ENCODE measurements around the gene FOXD1. TPM values are rescaled to one million over a fixed set of nuclear protein-coding genes. Genes with fewer than 3 reads are reported as not detected.

FOXD1 gene
- polyA plus RNA-seq, 1 of the 3 experiments (the other 2 are of a cell fraction) = 73.9 TPM

DNA sequence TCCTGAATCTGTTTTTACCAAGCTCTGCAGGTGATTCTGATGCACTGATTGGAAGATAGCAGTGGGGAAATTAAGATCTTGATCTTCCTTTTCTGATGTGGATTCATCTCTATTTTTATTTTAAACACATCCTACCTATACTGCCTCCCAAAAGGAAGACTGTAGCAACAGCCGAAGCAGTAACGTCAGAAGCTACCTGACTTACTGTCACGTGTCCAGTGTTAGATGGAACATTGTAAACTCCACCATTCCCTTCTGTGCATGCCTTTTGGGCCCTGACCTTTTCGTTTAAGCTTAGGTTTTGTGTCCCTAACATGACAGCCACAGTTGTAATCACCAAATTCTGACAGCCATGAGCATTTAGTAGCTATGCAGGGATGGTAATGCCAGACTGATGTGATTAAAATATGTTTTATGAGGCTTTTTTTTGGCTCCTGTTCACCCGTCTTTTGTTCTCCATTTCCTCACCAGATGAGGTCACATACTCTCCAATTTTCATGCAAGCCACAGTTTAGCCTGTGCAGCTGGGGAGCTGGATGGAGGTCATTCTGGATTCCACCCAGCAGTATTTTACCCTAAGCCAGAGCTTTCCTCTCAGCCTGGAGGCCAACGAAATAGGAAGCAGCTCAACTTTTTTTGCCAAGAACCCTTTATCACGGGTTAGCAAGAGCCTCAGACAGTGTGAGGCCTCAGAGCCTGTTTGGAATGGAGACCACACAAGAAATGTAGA, 15.6 kb upstream of the FOXD1 start:
- Histone ChIP-seq H3K4me2 (no peak overlapping the region), H3K4me1 (ENCODE audit: control insufficient read depth in 1 of 2, insufficient read depth in 2 of 2, low read depth in 1 of 2, low read length in 1 of 2) (peaks cover 0 to 2% of the 10 kb centered on the region in 2 experiments; a peak in 1 of 4 replicates), H3K9ac (no peak overlapping the region), H2AFZ (ENCODE audit: low read depth) (peak overlapping the region; percentile 16; the same call in 1 of the 2 replicates), H3K9me2 (no peaks in the 10 kb centered on the region), H3F3A (replicated peaks; ENCODE audit: insufficient read depth) (peaks cover 10% of the 10 kb centered on the region), H3K27me3 (ENCODE audit: insufficient read depth) (no peaks in the 10 kb centered on the region), H3K79me2 (ENCODE audit: insufficient read depth) (no peaks in the 10 kb centered on the region), H3K4me3 (ENCODE audit: low read depth in 2 of 2, low read length in 1 of 2) (no peak overlapping the region), H3K36me3 (replicated peaks in 1 of 2; ENCODE audit: control insufficient read depth in 1 of 2, insufficient read depth in 2 of 2, low read length in 1 of 2) (no peaks in the 10 kb centered on the region), H3K9me3 (no peaks in the 10 kb centered on the region), H4K20me1 (ENCODE audit: insufficient read depth) (no peaks in the 10 kb centered on the region), H3K27ac (ENCODE audit: low read depth in 2 of 2, low read length in 1 of 2) (no peak overlapping the region)
- CTCF ChIA-PET = interaction anchor here (1.2 to 3.9 kb wide), 4 partner anchors 10 to 248 kb away, joined by 3 to 39 read pairs (median 14); no protein-coding TSS in a partner anchor
- DNase-seq = no peak
- TF ChIP-seq, protein P1, sequence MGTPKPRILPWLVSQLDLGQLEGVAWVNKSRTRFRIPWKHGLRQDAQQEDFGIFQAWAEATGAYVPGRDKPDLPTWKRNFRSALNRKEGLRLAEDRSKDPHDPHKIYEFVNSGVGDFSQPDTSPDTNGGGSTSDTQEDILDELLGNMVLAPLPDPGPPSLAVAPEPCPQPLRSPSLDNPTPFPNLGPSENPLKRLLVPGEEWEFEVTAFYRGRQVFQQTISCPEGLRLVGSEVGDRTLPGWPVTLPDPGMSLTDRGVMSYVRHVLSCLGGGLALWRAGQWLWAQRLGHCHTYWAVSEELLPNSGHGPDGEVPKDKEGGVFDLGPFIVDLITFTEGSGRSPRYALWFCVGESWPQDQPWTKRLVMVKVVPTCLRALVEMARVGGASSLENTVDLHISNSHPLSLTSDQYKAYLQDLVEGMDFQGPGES (IDR thresholded peaks at IDR 0.05; ENCODE audit: low read depth, low read length) = no peak
- no peak for TF ChIP-seq ELF1 (IDR thresholded peaks at IDR 0.05)
- TF ChIP-seq SMC3 (IDR thresholded peaks at IDR 0.05; ENCODE audit: low read depth, low read length) = no peak
- TF ChIP-seq, protein P2, sequence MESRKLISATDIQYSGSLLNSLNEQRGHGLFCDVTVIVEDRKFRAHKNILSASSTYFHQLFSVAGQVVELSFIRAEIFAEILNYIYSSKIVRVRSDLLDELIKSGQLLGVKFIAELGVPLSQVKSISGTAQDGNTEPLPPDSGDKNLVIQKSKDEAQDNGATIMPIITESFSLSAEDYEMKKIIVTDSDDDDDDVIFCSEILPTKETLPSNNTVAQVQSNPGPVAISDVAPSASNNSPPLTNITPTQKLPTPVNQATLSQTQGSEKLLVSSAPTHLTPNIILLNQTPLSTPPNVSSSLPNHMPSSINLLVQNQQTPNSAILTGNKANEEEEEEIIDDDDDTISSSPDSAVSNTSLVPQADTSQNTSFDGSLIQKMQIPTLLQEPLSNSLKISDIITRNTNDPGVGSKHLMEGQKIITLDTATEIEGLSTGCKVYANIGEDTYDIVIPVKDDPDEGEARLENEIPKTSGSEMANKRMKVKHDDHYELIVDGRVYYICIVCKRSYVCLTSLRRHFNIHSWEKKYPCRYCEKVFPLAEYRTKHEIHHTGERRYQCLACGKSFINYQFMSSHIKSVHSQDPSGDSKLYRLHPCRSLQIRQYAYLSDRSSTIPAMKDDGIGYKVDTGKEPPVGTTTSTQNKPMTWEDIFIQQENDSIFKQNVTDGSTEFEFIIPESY (IDR thresholded peaks at IDR 0.05; ENCODE audit: borderline replicate concordance, low read depth) = no peak
- TF ChIP-seq TAF1 (IDR thresholded peaks at IDR 0.05; ENCODE audit: borderline replicate concordance, low read depth, low read length) = no peak
- TF ChIP-seq GATA2 (CRISPR knock-in tag; IDR thresholded peaks at IDR 0.05) = no peak
- TF ChIP-seq, protein P3, sequence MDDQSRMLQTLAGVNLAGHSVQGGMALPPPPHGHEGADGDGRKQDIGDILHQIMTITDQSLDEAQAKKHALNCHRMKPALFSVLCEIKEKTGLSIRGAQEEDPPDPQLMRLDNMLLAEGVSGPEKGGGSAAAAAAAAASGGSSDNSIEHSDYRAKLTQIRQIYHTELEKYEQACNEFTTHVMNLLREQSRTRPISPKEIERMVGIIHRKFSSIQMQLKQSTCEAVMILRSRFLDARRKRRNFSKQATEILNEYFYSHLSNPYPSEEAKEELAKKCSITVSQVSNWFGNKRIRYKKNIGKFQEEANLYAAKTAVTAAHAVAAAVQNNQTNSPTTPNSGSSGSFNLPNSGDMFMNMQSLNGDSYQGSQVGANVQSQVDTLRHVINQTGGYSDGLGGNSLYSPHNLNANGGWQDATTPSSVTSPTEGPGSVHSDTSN (IDR thresholded peaks at IDR 0.05) = no peak
- TF ChIP-seq, protein P4, sequence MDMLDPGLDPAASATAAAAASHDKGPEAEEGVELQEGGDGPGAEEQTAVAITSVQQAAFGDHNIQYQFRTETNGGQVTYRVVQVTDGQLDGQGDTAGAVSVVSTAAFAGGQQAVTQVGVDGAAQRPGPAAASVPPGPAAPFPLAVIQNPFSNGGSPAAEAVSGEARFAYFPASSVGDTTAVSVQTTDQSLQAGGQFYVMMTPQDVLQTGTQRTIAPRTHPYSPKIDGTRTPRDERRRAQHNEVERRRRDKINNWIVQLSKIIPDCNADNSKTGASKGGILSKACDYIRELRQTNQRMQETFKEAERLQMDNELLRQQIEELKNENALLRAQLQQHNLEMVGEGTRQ (IDR thresholded peaks at IDR 0.05; ENCODE audit: borderline replicate concordance, low read depth, low read length) = no peak
- TF ChIP-seq JUND (IDR thresholded peaks at IDR 0.05) = no peak
- TF ChIP-seq NFIC (IDR thresholded peaks at IDR 0.05; ENCODE audit: borderline replicate concordance) = no peak
- TF ChIP-seq, protein P5, sequence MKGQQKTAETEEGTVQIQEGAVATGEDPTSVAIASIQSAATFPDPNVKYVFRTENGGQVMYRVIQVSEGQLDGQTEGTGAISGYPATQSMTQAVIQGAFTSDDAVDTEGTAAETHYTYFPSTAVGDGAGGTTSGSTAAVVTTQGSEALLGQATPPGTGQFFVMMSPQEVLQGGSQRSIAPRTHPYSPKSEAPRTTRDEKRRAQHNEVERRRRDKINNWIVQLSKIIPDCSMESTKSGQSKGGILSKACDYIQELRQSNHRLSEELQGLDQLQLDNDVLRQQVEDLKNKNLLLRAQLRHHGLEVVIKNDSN (IDR thresholded peaks at IDR 0.05; ENCODE audit: borderline replicate concordance, low read depth) = no peak
- no peak for TF ChIP-seq FOXM1 (IDR thresholded peaks at IDR 0.05; ENCODE audit: low read depth)
- TF ChIP-seq MEF2A (IDR thresholded peaks at IDR 0.05; ENCODE audit: borderline replicate concordance, low read depth) = no peak
- no peak for TF ChIP-seq RAD21 (IDR thresholded peaks at IDR 0.05; ENCODE audit: low read length)
- TF ChIP-seq, protein P6, sequence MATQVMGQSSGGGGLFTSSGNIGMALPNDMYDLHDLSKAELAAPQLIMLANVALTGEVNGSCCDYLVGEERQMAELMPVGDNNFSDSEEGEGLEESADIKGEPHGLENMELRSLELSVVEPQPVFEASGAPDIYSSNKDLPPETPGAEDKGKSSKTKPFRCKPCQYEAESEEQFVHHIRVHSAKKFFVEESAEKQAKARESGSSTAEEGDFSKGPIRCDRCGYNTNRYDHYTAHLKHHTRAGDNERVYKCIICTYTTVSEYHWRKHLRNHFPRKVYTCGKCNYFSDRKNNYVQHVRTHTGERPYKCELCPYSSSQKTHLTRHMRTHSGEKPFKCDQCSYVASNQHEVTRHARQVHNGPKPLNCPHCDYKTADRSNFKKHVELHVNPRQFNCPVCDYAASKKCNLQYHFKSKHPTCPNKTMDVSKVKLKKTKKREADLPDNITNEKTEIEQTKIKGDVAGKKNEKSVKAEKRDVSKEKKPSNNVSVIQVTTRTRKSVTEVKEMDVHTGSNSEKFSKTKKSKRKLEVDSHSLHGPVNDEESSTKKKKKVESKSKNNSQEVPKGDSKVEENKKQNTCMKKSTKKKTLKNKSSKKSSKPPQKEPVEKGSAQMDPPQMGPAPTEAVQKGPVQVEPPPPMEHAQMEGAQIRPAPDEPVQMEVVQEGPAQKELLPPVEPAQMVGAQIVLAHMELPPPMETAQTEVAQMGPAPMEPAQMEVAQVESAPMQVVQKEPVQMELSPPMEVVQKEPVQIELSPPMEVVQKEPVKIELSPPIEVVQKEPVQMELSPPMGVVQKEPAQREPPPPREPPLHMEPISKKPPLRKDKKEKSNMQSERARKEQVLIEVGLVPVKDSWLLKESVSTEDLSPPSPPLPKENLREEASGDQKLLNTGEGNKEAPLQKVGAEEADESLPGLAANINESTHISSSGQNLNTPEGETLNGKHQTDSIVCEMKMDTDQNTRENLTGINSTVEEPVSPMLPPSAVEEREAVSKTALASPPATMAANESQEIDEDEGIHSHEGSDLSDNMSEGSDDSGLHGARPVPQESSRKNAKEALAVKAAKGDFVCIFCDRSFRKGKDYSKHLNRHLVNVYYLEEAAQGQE (IDR thresholded peaks at IDR 0.05; ENCODE audit: low read depth, low read length) = no peak
- no peak for TF ChIP-seq RCOR1 (IDR thresholded peaks at IDR 0.05; ENCODE audit: low read length)
- POLR2A ChIA-PET = no interaction called here
- WGBS (ENCODE audit: low lambda C conversion rate) = 57% methylated on average over 7 of the region's 7 CpGs

All from SK-N-SH (cell line).